Measurements from ENCODE around the gene SMARCB1.
A peak's percentile ranks its signal among the peaks of the same experiment; 100 is the strongest.

Gene SMARCB1

DNA sequence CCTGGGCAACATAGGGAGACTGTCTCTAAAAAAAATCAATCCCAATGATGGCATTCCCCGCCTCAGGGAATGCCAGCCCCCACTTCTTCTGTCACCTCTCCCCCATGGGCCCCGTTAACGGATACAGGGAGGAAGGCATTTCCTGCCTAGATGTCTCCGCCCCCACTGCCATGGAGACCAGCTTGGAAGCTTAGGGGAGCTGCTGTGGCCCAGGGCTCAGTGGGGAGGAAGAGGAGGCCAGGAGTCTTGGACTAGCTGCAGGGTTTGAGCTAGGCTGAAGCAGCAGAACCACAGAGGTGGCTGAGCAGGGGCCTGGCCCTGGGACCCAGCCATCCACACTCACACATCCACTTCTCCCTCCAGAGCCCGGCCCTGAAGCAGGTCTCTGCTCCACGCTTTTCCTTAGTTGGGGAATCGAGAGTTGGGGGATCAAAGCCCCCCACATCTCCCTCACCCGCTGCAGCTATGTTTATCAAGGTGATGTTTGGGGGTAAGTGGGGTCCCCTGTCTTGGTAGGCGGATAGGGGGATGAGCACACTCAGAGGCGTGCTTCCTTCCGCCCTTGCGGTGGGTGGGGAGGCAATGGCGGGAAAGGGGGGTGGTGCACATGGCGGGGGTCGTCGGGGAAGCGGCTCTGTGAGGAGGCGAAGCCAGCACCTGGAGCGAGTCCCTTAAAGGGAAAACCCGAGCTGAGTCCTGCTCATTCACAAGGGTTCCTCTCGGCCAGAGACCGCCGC, 23.8 kb upstream of the SMARCB1 start, which contains the start of gene C22orf15:
Gene C22orf15, plus strand, starts transcription at position 149 of the 737 bp plus-strand sequence. Its CDS starts 317 bp downstream, at position 466.
- no peak for DNase-seq

DNA sequence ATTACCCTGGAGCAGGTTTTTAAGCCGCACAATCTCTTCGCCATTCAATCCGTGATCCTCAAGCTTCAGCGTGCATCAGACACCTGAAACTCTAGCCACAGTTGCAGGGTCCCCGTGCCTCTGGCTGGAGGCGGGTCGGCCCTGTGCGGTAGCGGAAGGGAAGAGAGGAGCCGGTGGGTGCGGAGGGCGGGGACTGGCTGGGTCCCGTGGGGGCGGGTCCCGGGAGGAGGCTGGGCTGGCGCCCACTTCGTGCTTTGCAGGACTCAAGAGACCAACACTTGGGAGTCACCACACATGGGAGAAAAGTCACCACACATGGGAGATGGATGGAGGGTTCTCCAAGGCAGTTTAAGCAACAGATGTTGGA, 23.2 kb upstream of the SMARCB1 start:
- DNase-seq = peak in 1 of 2 donors; percentile 28

DNA sequence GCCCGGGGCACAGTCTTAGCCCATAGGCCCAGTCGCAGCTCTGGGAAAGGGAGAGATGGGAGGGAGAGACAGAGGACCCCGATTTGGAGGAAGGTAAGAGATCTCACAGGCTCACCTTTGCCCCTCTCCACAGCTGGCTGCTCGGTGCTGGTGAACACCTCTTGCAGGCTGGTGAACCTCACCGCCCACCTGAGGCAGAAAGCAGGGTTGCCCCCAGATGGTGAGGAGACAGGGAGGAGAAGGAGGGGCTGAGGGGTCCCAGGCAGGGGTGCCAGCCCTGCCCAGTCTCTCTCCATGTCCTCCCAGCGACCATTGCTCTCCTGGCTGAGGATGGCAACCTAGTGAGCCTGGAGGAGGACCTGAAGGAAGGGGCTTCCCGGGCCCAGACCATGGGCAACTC, 22.8 kb upstream of the SMARCB1 start:
- DNase-seq = no peak

DNA sequence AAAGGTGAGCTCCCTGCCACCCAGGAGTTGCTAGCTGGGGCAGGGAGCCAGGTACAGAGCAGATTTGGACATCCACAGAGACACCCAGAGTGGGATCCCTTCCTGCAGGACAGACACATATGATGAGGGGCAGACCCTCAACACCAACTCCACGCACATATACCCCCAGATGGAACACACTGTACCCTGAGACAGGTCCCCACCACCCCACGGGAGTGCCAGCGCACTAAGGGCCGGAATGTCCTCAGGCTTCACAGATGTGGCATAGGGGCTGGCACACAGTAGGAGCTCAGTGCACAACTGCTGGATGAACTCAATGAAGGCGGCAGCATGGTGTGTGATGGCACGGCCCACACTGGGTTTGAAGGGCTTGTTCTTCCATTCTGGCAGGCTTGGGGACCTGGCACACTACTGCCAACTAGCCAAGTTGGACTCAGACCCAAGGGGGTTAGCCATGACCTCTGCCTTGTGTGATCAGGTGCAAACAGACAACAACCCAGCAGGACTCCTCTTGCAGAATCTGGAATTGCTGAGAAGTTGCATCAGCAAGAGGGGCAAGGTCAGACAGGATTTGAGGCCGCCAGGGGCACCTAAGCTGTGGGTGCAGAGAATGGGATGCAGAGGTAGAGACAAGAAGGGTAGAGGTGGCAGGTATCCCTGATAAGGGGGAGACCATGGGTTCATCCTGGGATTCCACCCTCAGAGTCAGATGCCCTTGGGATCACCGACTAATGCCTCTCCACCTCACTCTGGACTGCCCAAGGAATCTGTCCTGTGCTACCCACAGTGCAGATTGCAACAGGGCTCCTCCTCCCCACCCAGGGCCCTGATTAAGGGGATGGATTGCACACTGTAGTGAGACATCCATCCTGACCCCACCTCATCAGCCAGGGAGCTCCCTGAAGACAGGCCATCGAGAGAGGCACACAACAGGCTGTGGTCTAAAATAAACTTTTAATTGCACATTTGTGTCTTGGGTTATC, 21.6 kb upstream of the SMARCB1 start:
- DNase-seq = no peak

DNA sequence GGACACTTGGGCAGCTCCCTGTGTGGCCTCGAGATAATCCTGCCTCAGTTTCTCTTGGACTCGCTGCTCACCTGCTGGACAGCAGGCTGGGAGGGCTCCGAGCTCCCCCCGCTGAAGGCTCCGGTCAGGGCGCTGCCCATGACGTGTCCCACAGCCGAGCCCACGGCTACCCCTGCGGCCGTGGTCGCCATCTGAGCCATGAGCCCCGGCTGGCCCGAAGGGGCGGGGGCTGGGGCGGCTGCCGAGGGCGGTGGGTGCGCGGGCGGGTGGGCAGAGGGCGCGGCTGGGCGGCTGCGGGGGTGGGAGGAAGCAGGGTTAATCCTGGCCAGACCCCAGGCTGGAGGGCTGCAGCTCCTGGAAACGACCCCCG, 19.5 kb upstream of the SMARCB1 start:
- no peak for DNase-seq

DNA sequence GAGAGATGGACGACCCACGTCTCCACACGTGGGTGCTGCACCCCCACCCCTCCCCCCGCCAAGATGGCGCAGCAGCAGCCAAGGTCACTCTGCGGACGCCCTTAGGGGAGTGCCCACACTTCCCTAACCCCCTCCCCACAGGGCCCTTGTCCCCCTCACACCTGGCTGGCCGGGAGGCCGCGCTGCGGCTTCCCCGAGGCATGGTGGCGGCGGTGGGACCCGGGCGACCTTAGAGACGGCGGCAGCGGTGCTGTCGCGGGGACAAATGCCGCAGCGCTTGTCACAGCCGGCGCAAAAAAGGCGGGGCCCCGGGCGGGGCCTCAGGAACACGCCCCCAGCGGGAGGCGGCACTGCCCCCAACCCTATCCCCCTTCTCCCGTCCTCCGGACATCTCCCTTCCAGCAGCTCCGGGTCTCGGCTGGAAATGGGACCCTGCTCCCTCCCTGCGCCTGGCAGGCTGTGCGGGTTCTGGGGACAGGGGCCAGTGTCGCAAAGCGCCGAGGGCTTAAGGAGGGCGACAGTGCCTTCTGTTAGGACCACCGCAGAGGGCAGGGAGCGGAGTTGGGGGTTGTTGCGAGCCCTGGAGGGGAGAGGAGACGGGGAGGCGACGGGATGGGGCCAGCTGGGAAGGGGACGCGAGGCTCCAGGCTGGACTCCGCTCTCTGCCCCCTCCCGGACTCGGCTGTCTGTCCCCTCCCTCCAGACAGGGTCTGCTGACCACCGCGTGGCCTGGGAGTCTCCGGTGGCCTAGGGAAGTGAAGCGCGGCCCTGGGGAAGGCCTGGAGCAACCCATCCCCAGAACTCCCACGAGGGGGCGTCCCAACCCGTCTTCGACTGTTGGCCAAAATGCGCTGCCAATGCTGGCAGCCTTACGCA, 18.9 kb upstream of the SMARCB1 start, which contains the start of gene CHCHD10:
Gene CHCHD10, minus strand, starts transcription at position 300 of the 876 bp plus-strand sequence. Its CDS starts 98 bp downstream, at position 202.
- DNase-seq = peak; percentile 89 to 94

DNA sequence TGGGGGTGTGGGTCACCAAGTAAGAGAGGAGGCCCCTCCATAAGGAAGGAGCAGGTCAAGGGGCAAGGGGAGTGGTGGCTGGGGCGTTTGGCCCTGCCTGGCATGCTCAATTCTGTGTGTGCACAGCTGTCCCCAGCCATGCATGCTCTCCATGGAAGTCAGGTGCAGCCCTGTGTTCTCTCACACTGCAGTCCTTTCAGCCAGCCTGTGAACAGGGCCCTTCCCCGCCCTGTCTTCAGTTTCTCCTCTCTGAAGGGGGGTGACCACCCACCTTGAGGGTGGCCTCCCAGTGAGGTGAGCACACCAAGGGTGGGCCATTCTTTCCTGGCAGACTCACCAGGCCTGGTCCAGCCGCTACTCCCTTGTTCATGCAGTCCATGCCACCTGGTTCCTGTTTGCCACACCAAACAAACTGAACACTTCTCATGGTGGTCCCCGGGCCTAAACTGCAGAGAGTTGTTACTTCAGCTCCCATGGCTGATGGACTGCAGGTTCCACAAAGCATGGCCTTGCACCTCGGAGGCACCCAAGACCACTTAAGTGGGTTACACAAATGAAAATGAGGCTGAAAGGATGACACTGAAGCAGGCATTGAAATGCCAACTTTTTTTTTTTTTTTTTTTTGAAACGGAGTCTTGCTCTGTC, 17.3 kb upstream of the SMARCB1 start:
- no peak for DNase-seq

DNA sequence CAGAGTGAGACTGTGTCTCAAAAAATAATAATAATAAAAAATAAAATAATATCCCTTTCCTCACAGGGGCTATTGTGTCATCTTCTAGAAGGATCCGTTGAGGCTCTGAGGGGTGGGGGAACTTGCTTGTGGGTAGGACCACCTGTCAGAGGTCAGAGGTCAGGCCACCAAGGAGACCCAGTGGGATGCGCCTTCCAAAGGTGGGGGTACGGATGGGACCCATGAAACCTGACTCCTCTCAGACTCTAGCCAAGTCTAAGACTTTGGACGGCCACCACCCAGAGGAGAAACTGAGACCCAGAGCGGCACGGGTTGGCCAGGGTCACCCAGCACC, 14.5 kb upstream of the SMARCB1 start:
- no peak for DNase-seq

DNA sequence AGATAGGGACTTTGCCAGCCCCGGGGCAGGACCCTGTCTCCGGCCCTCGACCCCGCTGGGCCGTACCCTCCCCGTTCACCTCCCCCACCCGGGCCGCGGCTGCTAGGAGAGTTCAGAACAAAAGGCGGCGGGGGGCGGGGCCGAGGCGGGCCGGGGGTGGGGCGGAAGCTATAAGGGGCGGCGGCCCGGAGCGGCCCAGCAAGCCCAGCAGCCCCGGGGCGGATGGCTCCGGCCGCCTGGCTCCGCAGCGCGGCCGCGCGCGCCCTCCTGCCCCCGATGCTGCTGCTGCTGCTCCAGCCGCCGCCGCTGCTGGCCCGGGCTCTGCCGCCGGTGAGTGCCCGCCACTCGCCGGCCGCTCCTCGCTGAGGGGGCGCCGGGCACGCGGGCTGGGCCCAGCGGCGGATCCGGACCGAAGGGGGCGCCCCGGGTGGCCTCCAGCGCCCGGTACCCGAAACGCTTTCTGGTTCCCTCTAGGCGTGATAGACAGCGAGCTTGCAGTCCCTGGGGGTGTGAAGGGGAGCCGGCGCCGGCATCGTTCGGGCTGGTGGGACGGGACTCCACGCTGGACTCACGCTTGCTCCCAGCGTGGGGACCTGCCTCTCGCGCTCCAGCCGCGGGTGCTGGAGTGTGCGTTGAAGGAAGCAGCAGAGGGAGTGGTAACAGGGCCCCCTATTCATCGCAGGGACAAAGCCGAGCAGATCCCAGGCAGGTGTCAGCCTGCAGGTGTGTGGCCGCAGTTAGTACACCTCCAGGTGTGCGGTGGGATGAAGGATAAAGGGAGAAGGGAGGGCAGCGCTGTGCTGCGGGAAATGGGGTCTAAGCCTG, 13.9 kb upstream of the SMARCB1 start, which contains the start of gene MMP11:
Gene MMP11, plus strand, starts transcription at position 201 of the 825 bp plus-strand sequence. Its CDS starts 22 bp downstream, at position 223.
- DNase-seq = peak in 1 of 2 donors; percentile 27

DNA sequence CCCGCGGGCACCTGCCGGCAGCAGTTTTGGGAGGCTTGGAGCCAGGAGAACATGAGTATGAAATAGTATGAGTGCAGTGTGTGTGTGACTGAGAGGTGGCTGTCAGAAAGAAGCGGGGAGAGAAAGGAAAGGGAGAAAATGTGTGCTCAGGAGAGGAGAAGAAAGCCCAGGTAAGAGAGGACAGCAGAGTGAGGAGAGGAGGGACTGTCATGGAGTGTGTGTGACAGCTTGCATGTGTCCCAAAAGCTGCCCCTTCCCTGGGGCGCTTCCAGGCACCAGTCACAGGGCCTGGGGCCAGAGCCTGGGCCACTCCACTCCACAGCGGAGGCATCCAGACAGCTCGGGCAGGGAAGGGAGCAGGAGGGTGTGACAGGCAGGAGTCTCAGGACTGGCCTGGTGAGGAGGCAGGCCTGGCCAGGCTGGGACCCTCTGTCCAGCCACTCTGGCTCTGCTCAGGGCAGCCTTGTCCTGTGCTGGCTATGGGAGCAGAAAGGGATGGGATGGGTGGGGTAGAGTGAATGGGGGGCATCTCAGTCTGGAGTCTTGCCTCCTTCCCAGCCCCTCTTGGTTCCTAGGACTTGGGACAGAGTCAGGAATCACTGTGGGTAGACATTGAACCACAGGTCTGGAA, 13.2 kb upstream of the SMARCB1 start:
- DNase-seq = no peak

DNA sequence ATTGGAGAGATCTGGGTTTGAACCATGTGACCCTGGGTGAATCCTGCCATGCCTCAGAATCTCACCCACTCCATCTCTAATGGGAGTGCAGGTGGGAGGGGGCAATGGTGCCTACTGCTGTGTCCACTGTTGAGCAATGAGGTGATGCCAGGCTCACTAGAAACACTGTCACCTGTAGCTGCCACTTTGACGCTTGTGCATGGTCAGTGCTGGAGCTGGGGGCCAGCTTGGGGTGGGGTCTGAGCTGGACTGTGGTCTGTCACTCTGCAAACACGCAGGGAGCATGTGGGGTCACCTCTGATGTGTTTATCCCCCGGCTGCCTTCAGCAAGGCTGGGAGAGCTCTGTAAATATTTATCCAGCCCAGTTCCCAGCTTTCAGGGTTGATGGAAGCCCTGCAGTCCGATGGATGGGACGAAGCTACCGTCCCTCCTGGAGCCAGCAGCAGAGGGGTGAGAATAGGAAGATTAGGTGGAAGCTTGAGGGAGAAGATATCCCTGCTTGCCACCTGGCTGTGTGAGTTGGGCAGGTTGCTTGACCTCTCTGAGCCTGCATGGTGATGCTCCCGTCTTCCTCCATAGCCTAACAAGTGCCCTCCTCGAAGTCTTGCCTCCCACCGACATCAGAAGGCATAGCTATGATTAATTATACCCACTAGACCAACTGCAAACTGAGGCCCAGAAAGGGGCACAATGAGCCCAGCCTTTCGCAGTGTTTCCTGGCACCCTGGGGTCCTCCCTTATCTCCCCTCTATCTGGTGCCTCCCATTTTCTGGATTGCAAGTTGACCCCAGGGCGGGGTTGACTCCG, 12.4 kb upstream of the SMARCB1 start:
- DNase-seq = no peak

DNA sequence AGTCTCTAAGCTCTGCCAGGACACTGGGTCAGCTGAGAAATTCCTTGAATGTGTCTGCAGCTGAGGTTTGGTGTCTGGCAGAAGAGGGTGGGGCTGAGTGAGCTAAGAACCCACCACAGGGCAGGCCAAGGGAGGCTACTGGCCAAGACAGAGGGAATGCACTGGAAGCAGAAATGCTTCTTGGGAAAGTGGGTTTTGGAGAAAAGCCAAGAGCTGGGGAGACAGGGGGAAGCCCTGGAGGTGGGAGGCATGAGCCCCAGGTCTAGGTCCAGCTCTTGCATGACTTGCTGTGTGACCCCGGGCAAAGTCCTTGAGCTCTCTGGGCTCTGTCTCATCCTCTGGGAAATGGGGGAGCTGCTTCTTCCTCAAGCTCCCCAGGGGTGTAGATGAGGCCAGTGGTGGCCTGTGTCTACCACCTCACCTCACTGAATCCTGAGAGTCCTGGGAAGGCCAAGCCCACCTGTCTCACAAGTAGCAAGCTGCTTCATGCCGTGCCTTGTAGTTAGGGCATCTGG, 11.8 kb upstream of the SMARCB1 start:
- DNase-seq = no peak

DNA sequence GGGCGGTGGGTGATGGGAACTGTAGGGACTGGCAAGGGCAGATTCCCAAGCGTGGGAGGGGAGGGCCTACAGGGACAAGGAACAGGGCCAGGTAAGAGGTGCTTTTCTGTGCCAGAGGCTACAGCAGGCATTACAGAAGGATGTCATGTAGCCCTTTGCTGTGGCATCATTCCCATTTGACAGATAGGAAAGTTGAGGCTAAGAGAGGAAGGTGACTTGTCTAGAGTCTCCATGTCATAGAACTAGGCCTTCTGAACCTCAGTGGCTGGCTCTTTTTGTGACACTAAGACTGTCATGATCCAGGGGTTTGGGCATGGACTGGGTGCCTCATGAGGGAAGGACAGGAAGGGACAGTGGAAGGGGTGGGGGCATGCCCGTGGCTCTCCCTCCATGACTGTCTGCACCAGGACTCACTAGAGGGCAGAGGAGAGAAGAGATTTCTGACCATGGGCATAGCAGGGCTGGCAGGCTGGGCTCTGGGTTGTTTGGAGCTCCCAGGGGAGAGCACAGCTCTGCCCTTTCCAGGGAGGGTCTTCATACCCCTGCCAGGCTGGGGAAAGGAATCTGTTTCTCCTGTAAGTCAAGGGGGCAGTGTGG, 10.9 kb upstream of the SMARCB1 start:
- DNase-seq = no peak

DNA sequence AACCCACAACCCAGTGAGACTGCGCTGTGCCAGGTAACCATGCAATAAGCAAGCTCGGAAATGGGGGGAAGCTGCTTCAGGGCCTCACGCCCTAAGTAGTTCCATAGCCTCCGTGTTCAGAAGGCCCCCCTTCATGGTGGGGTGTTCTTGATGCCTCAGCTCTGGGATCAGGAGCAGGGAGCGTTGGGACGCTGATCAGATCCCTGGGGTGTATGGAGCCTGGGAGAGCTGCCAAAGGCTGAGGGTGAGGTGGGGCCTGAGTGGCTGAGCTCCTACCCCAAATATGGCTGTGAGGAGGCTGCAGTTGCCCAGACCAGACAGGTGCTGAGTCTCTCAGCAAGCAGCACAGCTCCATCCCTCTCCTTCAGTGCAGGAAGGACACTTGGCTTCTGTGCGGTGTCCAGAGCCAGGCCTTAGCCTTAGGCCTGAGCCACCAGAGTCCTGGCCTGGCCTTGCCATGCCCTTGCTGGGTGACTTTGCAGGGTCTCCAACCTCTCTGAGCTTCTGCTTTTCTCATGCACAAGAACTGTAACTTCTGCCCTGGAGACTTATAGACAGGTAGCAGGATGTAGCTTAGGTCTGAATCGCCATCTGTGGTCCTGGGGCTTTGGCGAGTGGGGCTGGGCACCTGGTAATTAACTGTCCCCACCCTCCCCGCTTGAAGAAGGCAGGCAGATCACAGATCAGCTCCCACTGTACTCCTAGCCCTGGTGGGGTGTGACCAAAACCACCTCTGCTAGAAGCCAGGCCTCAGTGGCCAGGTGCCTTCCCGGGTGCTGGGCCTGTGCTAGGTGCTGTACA, 8.8 kb upstream of the SMARCB1 start:
- DNase-seq = no peak

DNA sequence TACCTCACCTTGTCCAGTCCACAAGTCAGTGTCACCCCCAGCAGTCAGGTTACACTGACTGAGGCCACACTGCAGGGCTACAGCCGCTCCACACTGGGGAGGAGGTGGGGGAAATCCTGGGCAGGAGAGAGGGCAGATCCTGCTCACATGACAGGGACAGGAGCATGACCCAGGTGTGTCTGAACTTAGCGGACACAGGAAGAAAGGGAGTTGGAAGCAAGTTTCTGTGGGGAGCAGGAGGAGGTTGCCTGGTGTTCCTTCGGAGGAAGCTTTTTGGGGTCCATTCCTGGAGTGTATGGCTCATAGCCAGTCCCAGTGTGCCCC, 8.2 kb upstream of the SMARCB1 start:
- DNase-seq = no peak

DNA sequence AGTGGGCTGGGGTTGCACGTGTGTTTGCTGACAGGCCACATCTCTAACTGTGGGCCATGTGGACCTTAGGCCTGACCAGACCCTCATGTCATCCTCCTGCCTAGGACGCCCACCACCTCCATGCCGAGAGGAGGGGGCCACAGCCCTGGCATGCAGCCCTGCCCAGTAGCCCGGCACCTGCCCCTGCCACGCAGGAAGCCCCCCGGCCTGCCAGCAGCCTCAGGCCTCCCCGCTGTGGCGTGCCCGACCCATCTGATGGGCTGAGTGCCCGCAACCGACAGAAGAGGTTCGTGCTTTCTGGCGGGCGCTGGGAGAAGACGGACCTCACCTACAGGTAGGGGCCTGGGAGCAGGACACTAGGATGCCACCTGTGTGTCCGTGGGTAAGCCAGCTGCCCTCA, 7.7 kb upstream of the SMARCB1 start:
- no peak for DNase-seq

DNA sequence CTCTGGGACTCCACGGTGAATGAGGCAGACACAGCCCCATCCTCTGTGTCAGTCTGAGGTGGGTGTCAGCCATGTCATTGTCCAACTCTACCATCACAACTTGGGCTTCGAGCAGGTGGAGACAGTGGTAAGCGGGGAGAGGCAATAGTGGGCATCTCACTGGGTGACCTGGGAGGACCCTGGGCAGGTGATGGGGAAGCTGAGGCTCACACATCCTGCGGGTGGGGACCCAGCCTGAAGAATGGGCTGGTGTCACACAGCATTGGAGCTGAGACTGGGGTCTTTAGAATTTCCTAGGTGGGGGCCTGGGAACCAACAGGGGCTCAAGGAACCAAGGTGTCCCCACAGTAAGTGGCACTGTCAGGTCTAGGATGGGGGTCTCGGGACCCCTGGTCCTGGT, 7.0 kb upstream of the SMARCB1 start:
- no peak for DNase-seq

DNA sequence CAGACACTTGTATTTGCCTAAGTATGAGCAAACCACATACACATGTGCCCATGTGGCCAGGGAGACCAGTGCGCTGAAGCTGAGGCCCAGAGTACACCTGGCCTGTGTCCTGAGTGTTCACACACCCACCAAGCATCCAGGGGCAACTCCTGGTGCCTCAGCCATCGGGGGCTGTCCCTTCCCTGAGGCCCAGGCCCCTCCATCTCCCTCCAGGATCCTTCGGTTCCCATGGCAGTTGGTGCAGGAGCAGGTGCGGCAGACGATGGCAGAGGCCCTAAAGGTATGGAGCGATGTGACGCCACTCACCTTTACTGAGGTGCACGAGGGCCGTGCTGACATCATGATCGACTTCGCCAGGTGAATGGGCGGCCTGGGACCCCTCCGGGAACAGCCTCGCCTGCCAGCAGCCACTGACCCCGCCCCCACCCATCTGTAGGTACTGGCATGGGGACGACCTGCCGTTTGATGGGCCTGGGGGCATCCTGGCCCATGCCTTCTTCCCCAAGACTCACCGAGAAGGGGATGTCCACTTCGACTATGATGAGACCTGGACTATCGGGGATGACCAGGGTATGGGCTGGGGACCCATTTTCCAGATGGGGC, 6.5 kb upstream of the SMARCB1 start:
- no peak for DNase-seq

All from inflammatory macrophage (primary cell).